ENCODE data around the gene PRKG2.

The PRKG2 gene

GRCh38 chr4:81095389-81095788 is 119.6 kb downstream of the PRKG2 start:
- no peak for TF ChIP-seq CTCF (IDR thresholded peaks at IDR 0.05; ENCODE audit: low read depth, low read length, missing control alignments)
- in situ Hi-C loops (cut with HindIII; ENCODE audit: low sequenced_read_pairs) = no loop called here
- no peak for DNase-seq (ENCODE audit: low read depth)
- no peak overlapping the region for H3K4me3 ChIP-seq (ENCODE audit: low read depth, low read length)

GRCh38 chr4:81093720-81094401 is 121.2 kb downstream of the PRKG2 start:
- in situ Hi-C loops (cut with HindIII; ENCODE audit: low sequenced_read_pairs) = no loop called here
- H3K4me3 ChIP-seq (ENCODE audit: low read depth, low read length) = no peak overlapping the region
- DNase-seq (ENCODE audit: low read depth) = no peak
- no peak for TF ChIP-seq CTCF (IDR thresholded peaks at IDR 0.05; ENCODE audit: low read depth, low read length, missing control alignments)

- DNase-seq (ENCODE audit: low read depth) = no peak
- TF ChIP-seq CTCF (IDR thresholded peaks at IDR 0.05; ENCODE audit: low read depth, low read length, missing control alignments) = no peak
- H3K4me3 ChIP-seq (ENCODE audit: low read depth, low read length) = no peak overlapping the region
- in situ Hi-C loops (cut with HindIII; ENCODE audit: low sequenced_read_pairs) = no loop called here
These were observed 129.0 kb downstream of the PRKG2 start for GRCh38 chr4:81085979-81086378.

- TF ChIP-seq CTCF (IDR thresholded peaks at IDR 0.05; ENCODE audit: low read depth, low read length, missing control alignments) = no peak
- H3K4me3 ChIP-seq (ENCODE audit: low read depth, low read length) = no peak overlapping the region
- no peak for DNase-seq (ENCODE audit: low read depth)
- in situ Hi-C loops (cut with HindIII; ENCODE audit: low sequenced_read_pairs) = no loop called here
These were observed 129.7 kb downstream of the PRKG2 start for GRCh38 chr4:81085291-81085690.

- in situ Hi-C loops (cut with HindIII; ENCODE audit: low sequenced_read_pairs) = no loop called here
- no peak for DNase-seq (ENCODE audit: low read depth)
- TF ChIP-seq CTCF (IDR thresholded peaks at IDR 0.05; ENCODE audit: low read depth, low read length, missing control alignments) = no peak
- no peak overlapping the region for H3K4me3 ChIP-seq (ENCODE audit: low read depth, low read length)
These were observed 130.4 kb downstream of the PRKG2 start for GRCh38 chr4:81084634-81085033.

- in situ Hi-C loops (cut with HindIII; ENCODE audit: low sequenced_read_pairs) = no loop called here
- H3K4me3 ChIP-seq (ENCODE audit: low read depth, low read length) = no peak overlapping the region
- peak; percentile 43 for TF ChIP-seq CTCF (IDR thresholded peaks at IDR 0.05; ENCODE audit: low read depth, low read length, missing control alignments)
- DNase-seq (ENCODE audit: low read depth) = peak; percentile 16
These were observed 131.0 kb downstream of the PRKG2 start for GRCh38 chr4:81084029-81084428.

Data from astrocyte of the cerebellum (primary cell).